GM23338 (cell line): Measurements from ENCODE around the gene LLGL2. TPM values are rescaled to one million over a fixed set of nuclear protein-coding genes. Genes with fewer than 3 reads are reported as not detected.

ENCODE experiments used
- CREB1 ChIP-seq: fragments of 250-450 bp; sonication (Bioruptor Pico); IDR thresholded peaks from 2 replicates; pipeline ENCODE4 v1.5.0; 2020; ENCODE audit warnings: low read depth, mild to moderate bottlenecking, moderate library complexity
- ETS1 ChIP-seq: IDR thresholded peaks from 2 replicates; pipeline ENCODE4 v1.6.1; 2016; ENCODE audit warnings: antibody characterized with exemption
- EZH2 ChIP-seq: fragments of 200-600 bp; sonication (generic); IDR thresholded peaks from one replicate; pipeline ENCODE4 v1.8.0; 2017; ENCODE audit warnings: antibody characterized with exemption, mild to moderate bottlenecking, low read depth; ENCODE audit not compliant: unreplicated experiment
- EZH2phosphoT487 ChIP-seq: fragments of 200-600 bp; sonication (generic); IDR thresholded peaks from one replicate; pipeline ENCODE4 v1.8.1; 2018; ENCODE audit warnings: antibody characterized with exemption; ENCODE audit not compliant: unreplicated experiment
- JUNB ChIP-seq: IDR thresholded peaks from one replicate; pipeline ENCODE4 v1.6.1; 2016; ENCODE audit warnings: antibody characterized with exemption; ENCODE audit not compliant: unreplicated experiment
- NANOG ChIP-seq: IDR thresholded peaks from 2 replicates; pipeline ENCODE4 v1.6.1; 2016; ENCODE audit warnings: antibody characterized with exemption, borderline replicate concordance
- POLR2AphosphoS5 ChIP-seq: IDR thresholded peaks from 2 replicates; pipeline ENCODE4 v1.6.1; 2016; ENCODE audit warnings: antibody characterized with exemption, low read depth
- STAT1 ChIP-seq: IDR thresholded peaks from one replicate; pipeline ENCODE4 v1.6.1; 2016; ENCODE audit warnings: antibody characterized with exemption; ENCODE audit not compliant: unreplicated experiment
- ZNF114 ChIP-seq: fragments of 250-450 bp; sonication (Bioruptor Pico); IDR thresholded peaks from 2 replicates; pipeline ENCODE4 v1.5.0; 2020; ENCODE audit warnings: mild to moderate bottlenecking, moderate library complexity
- ZNF331 ChIP-seq: fragments of 250-450 bp; sonication (Bioruptor Pico); IDR thresholded peaks from 2 replicates; pipeline ENCODE4 v1.5.0; 2020; ENCODE audit warnings: low read depth, mild to moderate bottlenecking, moderate library complexity
- ZNF462 ChIP-seq: fragments of 250-450 bp; sonication (Bioruptor Pico); IDR thresholded peaks from 2 replicates; pipeline ENCODE4 v1.5.0; 2020; ENCODE audit warnings: mild to moderate bottlenecking, moderate library complexity
- polyA plus RNA-seq: library from polyadenylated mRNA; unstranded; fragments of >200 nt; fragmentation: Nextera tagmentation; extraction: Ambion mirVana; gene quantifications from 2 replicates; pipeline ENCODE4 v1.2.1, GENCODE V29; 2016
- total RNA-seq: library from RNA; depleted of rRNA; stranded (reverse); fragments of >200 nt; shearing (Covaris generic); gene quantifications from 2 replicates; pipeline ENCODE4 v1.2.3, GENCODE V29; 2014
- TF ChIP-seq, protein P1 (sequence below): IDR thresholded peaks from one replicate; pipeline ENCODE4 v1.6.1; 2018; ENCODE audit warnings: antibody characterized with exemption; ENCODE audit not compliant: unreplicated experiment

LLGL2 gene
- total and polyA plus RNA-seq, 2 experiments from 2014 or later: 62.5 to 78.5 TPM

DNA sequence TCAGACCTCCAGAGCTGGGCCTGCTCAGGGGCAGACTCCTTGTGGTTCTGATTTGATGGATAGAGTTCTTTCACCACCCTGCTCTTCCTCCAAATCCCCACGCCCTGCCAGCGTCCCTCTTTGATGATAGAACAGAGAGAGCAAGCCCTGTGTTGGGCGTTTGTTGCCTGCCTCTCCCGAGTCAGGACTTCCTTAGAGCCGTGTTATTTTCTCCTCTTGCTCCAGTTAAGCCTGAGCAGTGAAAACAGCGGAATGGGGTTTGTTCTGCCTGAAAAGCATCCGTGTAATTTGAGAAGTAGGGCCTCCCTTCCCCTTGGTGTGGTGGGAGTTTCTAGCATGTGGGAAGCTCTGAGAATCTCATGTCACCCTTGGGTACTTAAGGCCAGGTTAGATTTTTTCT lies 47.0 kb upstream of the LLGL2 start (continued):
- TF ChIP-seq ZNF462 (no peak), CREB1 (CRISPR knock-in tag) (no peak), ZNF331 (CRISPR knock-in tag) (no peak), POLR2AphosphoS5 (no peak), EZH2phosphoT487 (no peak), JUNB (no peak), NANOG (no peak), ETS1 (no peak), ZNF114 (CRISPR knock-in tag) (no peak), EZH2 (no peak), STAT1 (no peak)
- TF ChIP-seq, protein P1, sequence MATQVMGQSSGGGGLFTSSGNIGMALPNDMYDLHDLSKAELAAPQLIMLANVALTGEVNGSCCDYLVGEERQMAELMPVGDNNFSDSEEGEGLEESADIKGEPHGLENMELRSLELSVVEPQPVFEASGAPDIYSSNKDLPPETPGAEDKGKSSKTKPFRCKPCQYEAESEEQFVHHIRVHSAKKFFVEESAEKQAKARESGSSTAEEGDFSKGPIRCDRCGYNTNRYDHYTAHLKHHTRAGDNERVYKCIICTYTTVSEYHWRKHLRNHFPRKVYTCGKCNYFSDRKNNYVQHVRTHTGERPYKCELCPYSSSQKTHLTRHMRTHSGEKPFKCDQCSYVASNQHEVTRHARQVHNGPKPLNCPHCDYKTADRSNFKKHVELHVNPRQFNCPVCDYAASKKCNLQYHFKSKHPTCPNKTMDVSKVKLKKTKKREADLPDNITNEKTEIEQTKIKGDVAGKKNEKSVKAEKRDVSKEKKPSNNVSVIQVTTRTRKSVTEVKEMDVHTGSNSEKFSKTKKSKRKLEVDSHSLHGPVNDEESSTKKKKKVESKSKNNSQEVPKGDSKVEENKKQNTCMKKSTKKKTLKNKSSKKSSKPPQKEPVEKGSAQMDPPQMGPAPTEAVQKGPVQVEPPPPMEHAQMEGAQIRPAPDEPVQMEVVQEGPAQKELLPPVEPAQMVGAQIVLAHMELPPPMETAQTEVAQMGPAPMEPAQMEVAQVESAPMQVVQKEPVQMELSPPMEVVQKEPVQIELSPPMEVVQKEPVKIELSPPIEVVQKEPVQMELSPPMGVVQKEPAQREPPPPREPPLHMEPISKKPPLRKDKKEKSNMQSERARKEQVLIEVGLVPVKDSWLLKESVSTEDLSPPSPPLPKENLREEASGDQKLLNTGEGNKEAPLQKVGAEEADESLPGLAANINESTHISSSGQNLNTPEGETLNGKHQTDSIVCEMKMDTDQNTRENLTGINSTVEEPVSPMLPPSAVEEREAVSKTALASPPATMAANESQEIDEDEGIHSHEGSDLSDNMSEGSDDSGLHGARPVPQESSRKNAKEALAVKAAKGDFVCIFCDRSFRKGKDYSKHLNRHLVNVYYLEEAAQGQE: no peak
